K562 (cell line): ENCODE data around the gene SLC9A2. TPM values are rescaled to one million over a fixed set of nuclear protein-coding genes. Genes with fewer than 3 reads are reported as not detected.

Source experiments
- HSF4 ChIP-seq: fragments of 250-450 bp; sonication (Bioruptor Pico); IDR thresholded peaks from 2 replicates; pipeline ENCODE4 v2.1.2; 2022; ENCODE audit warnings: mild to moderate bottlenecking, moderate library complexity, borderline replicate concordance
- NRF1 ChIP-seq, 2 experiments: fragments of 450-650 bp; IDR thresholded peaks in 1 of 2; conservative IDR thresholded peaks in 1 of 2; 2 replicates each; pipeline ENCODE4 v1.6.1; 2014; ENCODE audit warnings: mild to moderate bottlenecking in 2 of 2
- PTBP1 ChIP-seq: fragments of 200-400 bp; formaldehyde crosslinking; IDR thresholded peaks from 2 replicates; pipeline ENCODE4 v1.6.1; 2017; ENCODE audit warnings: low read depth, low read length
- RAD21 ChIP-seq, 2 experiments: fragments of 250-450 bp in 1 of 2; fragments of 450-650 bp in 1 of 2; sonication (Bioruptor Pico) in 1 of 2; formaldehyde crosslinking in 1 of 2; IDR thresholded peaks in 1 of 2; conservative IDR thresholded peaks in 1 of 2; 2 replicates each; pipeline versions ENCODE4 v1.4.0 to v1.8.0; 2020 to 2022; ENCODE audit warnings: mild to moderate bottlenecking in 2 of 2, moderate library complexity in 1 of 2
- SAFB2 ChIP-seq: fragments of 200-400 bp; formaldehyde crosslinking; IDR thresholded peaks from 2 replicates; pipeline ENCODE4 v1.6.1; 2018; ENCODE audit warnings: borderline replicate concordance, low read length, low read depth, moderate library complexity; ENCODE audit not compliant: severe bottlenecking
- SMAD4 ChIP-seq: fragments of 250-450 bp; sonication (Bioruptor Pico); conservative IDR thresholded peaks from 2 replicates; pipeline ENCODE4 v1.8.0; 2021; ENCODE audit warnings: inconsistent platforms, mild to moderate bottlenecking, moderate library complexity
- SP1 ChIP-seq: sonication (generic); formaldehyde crosslinking; IDR thresholded peaks from 2 replicates; pipeline ENCODE4 v1.8.1; 2022; ENCODE audit warnings: mild to moderate bottlenecking, missing genetic modification reagents
- TCF7L2 ChIP-seq: fragments of 150-350 bp; IDR thresholded peaks from 2 replicates; pipeline ENCODE4 v1.6.1; 2016; ENCODE audit warnings: low read depth, mild to moderate bottlenecking, low read length, moderate library complexity
- ZNF282 ChIP-seq: sonication (generic); formaldehyde crosslinking; IDR thresholded peaks from 2 replicates; pipeline ENCODE4 v1.8.1; 2023; ENCODE audit warnings: missing genetic modification reagents
- polyA plus RNA-seq, 8 experiments: library from polyadenylated mRNA; depleted of rRNA in 4 of 8; stranded (reverse) in 5 of 8; unstranded in 3 of 8; fragments of >200 nt; fragmentation: Nextera tagmentation in 2 of 8; fragmentation: Illumina TruSeq in 1 of 8; extraction: Ambion mirVana in 2 of 8; extraction: Trizol in 1 of 8; gene quantifications; 2 replicates each; pipeline versions ENCODE4 v1.2.1 to v1.2.3, GENCODE V29; 2011 to 2014; ENCODE audit warnings: inconsistent platforms in 1 of 8, missing spikeins in 1 of 8
- total RNA-seq, 7 experiments: library from RNA; depleted of rRNA in 6 of 7; stranded (reverse); fragments of >200 nt in 6 of 7; fragmentation: Illumina TruSeq in 2 of 7; extraction: Trizol in 2 of 7; gene quantifications; 2 replicates each; pipeline versions ENCODE4 v1.2.1 to v1.2.3, GENCODE V29; 2011 to 2021; ENCODE audit warnings: low replicate concordance in 1 of 7
- TF ChIP-seq, protein P1 (sequence below): fragments of 250-450 bp; sonication (Bioruptor Pico); IDR thresholded peaks from 2 replicates; pipeline ENCODE4 v1.4.0; 2020
- TF ChIP-seq, protein P2 (sequence below), 2 experiments: fragments of 250-450 bp in 1 of 2; fragments of 450-650 bp in 1 of 2; sonication (Bioruptor Pico) in 1 of 2; IDR thresholded peaks; 2 replicates each; pipeline versions ENCODE4 v1.6.1 to v1.8.0; 2016 to 2021; ENCODE audit warnings: mild to moderate bottlenecking in 2 of 2, moderate library complexity in 2 of 2, missing compliant biosample characterization in 1 of 2, missing genetic modification characterization in 1 of 2
- TF ChIP-seq, protein P3 (sequence below): fragments of 250-450 bp; sonication (Bioruptor Pico); IDR thresholded peaks from 2 replicates; pipeline ENCODE4 v1.8.0; 2022; ENCODE audit warnings: inconsistent platforms, mild to moderate bottlenecking, moderate library complexity, borderline replicate concordance
- TF ChIP-seq, protein P4 (sequence below): fragments of 450-650 bp; formaldehyde crosslinking; IDR thresholded peaks from 2 replicates; pipeline ENCODE4 v1.4.0; 2020; ENCODE audit warnings: mild to moderate bottlenecking, mixed read lengths
- TF ChIP-seq, protein P5 (sequence below): fragments of 450-650 bp; formaldehyde crosslinking; IDR thresholded peaks from 2 replicates; pipeline ENCODE4 v1.4.0; 2020; ENCODE audit warnings: mild to moderate bottlenecking, moderate library complexity

Gene SLC9A2
- total and polyA plus RNA-seq, 9 of the 15 experiments (the other 6 are each of a cell fraction or from before 2014, with no cell fraction given) = 0.45 to 3.3 (median 1.6) TPM

DNA sequence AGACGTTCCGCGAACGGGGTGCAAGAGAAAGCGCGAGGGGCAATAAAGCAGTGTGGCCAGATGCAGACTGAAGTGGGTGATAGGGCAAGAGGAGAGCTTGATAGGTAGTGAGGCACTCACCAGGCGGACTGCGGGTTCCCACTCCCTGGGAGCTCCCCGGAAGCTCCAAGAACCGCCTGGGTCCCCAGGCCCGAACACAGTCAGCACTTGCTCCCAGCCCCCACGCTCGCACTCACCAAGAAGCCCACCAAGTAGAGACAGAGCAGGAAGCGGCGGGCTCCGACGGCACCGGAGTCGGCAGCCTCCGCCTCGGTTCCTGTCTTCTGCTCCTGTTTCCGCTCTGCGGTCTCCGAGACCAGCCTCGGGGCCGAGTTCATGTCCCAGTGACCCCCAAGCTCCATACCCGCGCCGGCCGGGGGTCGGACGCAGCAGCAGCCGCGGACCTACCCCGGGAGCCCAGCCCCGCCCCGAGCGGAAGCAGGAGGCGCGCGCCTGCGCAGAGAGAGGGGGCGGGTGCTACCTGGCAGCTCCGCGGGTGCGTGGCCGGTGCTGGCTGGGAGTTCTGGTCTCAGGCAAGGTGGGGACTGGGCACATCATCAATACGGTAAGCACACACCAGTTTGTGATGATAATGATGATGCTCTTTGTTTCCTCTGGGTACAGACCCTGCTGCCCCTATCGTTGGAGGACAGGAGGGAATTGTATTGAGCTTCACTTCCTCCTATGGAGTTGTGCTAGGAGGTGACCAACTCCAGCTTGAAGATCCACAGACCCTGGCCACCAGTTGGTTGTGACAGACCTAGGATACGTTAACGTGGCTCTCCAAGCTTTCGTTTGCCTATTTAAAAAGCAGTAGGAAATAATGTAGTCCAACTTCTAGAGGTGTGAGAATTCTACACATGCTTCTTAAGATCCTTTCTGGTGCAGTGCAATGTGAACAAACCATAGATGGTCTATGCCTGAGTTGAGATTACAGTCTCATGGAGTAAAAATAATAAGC, 117.4 kb downstream of the SLC9A2 start (continued):
- TF ChIP-seq SAFB2 (no peak), NRF1 (conservative IDR thresholded peaks at IDR 0.05 in 1 of 2, IDR thresholded peaks at IDR 0.05 in 1 of 2) (peak; percentile 98), SP1 (CRISPR knock-in tag) (peak; percentile 62), TCF7L2 (no peak), RAD21 (CRISPR knock-in tag; conservative IDR thresholded peaks at IDR 0.05 in 1 of 2, IDR thresholded peaks at IDR 0.05 in 1 of 2) (no peak), PTBP1 (no peak), HSF4 (no peak), ZNF282 (CRISPR knock-in tag) (no peak), SMAD4 (CRISPR knock-in tag) (no peak)
- TF ChIP-seq, protein P1, sequence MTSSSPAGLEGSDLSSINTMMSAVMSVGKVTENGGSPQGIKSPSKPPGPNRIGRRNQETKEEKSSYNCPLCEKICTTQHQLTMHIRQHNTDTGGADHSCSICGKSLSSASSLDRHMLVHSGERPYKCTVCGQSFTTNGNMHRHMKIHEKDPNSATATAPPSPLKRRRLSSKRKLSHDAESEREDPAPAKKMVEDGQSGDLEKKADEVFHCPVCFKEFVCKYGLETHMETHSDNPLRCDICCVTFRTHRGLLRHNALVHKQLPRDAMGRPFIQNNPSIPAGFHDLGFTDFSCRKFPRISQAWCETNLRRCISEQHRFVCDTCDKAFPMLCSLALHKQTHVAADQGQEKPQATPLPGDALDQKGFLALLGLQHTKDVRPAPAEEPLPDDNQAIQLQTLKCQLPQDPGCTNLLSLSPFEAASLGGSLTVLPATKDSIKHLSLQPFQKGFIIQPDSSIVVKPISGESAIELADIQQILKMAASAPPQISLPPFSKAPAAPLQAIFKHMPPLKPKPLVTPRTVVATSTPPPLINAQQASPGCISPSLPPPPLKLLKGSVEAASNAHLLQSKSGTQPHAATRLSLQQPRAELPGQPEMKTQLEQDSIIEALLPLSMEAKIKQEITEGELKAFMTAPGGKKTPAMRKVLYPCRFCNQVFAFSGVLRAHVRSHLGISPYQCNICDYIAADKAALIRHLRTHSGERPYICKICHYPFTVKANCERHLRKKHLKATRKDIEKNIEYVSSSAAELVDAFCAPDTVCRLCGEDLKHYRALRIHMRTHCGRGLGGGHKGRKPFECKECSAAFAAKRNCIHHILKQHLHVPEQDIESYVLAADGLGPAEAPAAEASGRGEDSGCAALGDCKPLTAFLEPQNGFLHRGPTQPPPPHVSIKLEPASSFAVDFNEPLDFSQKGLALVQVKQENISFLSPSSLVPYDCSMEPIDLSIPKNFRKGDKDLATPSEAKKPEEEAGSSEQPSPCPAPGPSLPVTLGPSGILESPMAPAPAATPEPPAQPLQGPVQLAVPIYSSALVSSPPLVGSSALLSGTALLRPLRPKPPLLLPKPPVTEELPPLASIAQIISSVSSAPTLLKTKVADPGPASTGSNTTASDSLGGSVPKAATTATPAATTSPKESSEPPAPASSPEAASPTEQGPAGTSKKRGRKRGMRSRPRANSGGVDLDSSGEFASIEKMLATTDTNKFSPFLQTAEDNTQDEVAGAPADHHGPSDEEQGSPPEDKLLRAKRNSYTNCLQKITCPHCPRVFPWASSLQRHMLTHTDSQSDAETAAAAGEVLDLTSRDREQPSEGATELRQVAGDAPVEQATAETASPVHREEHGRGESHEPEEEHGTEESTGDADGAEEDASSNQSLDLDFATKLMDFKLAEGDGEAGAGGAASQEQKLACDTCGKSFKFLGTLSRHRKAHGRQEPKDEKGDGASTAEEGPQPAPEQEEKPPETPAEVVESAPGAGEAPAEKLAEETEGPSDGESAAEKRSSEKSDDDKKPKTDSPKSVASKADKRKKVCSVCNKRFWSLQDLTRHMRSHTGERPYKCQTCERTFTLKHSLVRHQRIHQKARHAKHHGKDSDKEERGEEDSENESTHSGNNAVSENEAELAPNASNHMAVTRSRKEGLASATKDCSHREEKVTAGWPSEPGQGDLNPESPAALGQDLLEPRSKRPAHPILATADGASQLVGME (CRISPR knock-in tag) = no peak
- TF ChIP-seq, protein P2, sequence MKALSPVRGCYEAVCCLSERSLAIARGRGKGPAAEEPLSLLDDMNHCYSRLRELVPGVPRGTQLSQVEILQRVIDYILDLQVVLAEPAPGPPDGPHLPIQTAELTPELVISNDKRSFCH (CRISPR knock-in tag; IDR thresholded peaks at IDR 0.05) = no peak
- TF ChIP-seq, protein P2 (tag; IDR thresholded peaks at IDR 0.05) = no peak
- TF ChIP-seq, protein P3, sequence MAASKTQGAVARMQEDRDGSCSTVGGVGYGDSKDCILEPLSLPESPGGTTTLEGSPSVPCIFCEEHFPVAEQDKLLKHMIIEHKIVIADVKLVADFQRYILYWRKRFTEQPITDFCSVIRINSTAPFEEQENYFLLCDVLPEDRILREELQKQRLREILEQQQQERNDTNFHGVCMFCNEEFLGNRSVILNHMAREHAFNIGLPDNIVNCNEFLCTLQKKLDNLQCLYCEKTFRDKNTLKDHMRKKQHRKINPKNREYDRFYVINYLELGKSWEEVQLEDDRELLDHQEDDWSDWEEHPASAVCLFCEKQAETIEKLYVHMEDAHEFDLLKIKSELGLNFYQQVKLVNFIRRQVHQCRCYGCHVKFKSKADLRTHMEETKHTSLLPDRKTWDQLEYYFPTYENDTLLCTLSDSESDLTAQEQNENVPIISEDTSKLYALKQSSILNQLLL (CRISPR knock-in tag) = no peak
- TF ChIP-seq, protein P4, sequence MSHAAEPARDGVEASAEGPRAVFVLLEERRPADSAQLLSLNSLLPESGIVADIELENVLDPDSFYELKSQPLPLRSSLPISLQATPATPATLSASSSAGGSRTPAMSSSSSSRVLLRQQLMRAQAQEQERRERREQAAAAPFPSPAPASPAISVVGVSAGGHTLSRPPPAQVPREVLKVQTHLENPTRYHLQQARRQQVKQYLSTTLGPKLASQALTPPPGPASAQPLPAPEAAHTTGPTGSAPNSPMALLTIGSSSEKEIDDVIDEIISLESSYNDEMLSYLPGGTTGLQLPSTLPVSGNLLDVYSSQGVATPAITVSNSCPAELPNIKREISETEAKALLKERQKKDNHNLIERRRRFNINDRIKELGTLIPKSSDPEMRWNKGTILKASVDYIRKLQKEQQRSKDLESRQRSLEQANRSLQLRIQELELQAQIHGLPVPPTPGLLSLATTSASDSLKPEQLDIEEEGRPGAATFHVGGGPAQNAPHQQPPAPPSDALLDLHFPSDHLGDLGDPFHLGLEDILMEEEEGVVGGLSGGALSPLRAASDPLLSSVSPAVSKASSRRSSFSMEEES (CRISPR knock-in tag) = no peak
- TF ChIP-seq, protein P5, sequence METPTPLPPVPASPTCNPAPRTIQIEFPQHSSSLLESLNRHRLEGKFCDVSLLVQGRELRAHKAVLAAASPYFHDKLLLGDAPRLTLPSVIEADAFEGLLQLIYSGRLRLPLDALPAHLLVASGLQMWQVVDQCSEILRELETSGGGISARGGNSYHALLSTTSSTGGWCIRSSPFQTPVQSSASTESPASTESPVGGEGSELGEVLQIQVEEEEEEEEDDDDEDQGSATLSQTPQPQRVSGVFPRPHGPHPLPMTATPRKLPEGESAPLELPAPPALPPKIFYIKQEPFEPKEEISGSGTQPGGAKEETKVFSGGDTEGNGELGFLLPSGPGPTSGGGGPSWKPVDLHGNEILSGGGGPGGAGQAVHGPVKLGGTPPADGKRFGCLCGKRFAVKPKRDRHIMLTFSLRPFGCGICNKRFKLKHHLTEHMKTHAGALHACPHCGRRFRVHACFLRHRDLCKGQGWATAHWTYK (CRISPR knock-in tag) = 0 out of 2 replicates have a peak, but pooled peaks have one; percentile 22
